ENCODE measurements around the gene AMZ1.
"Not testable (repeated sequence)": the region's sequence is repeated elsewhere in the genome, so short reads cannot be mapped to it uniquely, and the experiment has no call there.

Gene AMZ1

DNA sequence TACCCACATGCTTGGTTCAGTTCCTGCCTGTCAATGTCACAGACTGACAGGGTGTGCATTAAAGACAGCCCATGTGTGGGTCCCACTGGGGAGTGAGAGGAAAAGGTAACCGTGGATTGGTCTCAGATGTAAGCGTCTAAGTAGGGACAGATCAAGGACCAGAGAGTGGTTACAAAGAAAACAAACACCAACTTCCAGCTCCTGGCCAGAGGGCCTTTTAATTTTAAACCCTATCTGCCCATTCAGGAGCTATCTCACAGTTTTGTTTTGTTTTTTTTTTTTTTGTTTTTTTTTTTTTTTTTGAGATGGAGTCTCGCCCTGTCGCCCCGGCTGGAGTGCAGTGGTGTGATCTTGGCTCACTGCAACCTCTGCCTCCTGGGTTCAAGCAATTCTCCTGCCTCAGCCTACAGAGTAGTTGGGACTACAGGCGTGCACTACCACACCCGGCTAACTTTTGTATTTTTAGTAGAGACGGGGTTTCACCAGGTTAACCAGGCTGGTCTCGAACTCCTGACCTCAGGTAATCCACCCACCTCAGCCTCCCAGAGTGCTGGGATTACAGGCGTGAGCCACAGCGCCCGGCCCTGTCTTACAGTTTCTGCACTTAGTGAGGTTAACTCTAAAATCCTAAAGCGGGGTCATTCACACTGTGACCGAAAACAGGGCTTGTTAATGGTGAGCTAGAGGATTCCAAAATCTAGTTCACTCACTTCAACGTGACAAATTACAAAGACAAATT is 49.2 kb downstream of the AMZ1 start:
- H3K36me3 Mint-ChIP-seq, H3K4me3 Mint-ChIP-seq: not testable (repeated sequence)

DNA sequence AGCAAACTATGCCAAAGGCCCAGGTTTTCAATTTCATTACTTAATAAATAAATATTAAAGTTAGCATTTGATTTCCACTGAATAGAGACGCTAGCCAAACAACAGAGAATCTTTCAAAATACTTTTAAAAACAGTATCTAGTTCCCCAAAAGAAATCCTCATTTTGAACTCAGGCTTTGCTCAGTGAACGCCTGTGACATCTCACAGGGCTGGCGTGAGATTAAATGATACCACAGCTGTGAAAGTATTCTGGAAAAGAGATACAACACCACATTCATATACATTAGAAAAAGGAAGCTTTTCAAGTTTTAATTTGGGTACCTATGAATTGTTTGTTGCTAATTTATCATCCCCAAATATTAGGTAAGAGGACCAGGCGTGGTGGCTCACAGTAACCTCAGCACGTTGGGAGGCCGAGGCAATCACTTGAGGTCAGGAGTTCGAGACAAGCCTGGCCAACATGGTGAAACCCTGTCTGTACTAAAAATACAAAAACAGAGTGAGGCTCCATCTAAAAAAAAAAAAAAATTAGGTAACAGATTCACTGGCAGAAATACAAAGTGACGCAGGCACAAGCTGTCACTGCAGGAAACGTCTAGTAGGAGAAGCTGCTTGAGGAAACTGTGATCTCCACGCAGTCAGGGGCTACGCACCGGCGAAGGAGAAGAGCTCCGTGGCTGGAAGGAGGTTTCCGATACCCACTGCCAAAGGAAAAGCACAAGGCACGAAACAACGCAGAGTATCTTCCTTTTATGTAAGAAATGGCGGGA is 50.0 kb downstream of the AMZ1 start:
- Mint-ChIP-seq H3K27ac (no peak overlapping the region), H3K9me3 (ENCODE audit: low read depth) (no peaks in the 10 kb centered on the region), H3K4me1 (ENCODE audit: low read depth) (peaks cover 19% of the 10 kb centered on the region)

More for the DNA sequence above, 49.2 kb downstream of the AMZ1 start:
- H3K4me1 Mint-ChIP-seq (ENCODE audit: low read depth): peaks cover 18% of the 10 kb centered on the region
- not testable (repeated sequence) for H3K27me3 Mint-ChIP-seq; H3K27ac Mint-ChIP-seq; H3K9me3 Mint-ChIP-seq (ENCODE audit: low read depth)

DNA sequence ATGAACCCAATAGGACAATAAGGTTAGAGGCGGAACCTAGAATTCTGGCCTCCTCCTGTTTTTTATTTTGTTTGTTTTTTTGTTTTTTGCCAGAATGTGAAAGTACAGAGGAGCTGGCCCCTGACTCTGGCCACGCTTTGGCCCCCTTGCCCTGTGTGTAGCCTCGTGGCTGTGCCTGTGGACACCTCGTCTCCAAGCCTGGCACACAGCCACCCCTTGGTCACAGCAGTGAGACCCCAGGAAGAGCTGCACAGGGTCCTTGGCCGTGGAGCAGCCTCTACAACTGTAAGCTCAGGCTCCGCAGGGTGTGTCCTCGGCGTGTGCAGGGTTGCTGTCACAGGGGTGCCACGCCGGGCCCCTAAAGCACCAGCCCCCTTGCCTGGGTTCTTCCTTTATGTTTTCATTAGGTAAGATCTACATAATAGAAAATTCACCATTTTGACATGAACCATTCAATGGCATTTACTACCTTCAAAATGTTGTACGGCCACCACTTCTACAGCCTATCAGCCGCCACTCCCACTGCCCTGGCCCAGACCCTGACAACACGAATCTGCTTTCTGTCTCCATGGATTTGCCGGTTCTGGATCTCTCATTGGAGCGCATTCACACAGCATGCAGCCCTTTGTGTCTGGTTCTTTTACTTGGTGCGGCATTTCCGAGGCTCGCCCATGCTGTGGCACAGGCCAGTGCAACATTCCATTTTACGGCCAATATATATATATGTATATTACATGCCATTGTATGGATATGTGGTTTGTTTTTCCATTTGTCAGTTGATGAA is 51.0 kb downstream of the AMZ1 start:
- H3K27me3 Mint-ChIP-seq: no peaks in the 10 kb centered on the region
- H3K27ac Mint-ChIP-seq: no peak overlapping the region
- H3K4me1 Mint-ChIP-seq (ENCODE audit: low read depth): peaks cover 17% of the 10 kb centered on the region
- H3K36me3 Mint-ChIP-seq: peaks cover 3% of the 10 kb centered on the region
- no peaks in the 10 kb centered on the region for H3K9me3 Mint-ChIP-seq (ENCODE audit: low read depth)
- H3K4me3 Mint-ChIP-seq: no peak overlapping the region

More for the DNA sequence above, 50.0 kb downstream of the AMZ1 start:
- Mint-ChIP-seq H3K4me3 (no peak overlapping the region), H3K36me3 (peaks cover 3% of the 10 kb centered on the region), H3K27me3 (no peaks in the 10 kb centered on the region)

DNA sequence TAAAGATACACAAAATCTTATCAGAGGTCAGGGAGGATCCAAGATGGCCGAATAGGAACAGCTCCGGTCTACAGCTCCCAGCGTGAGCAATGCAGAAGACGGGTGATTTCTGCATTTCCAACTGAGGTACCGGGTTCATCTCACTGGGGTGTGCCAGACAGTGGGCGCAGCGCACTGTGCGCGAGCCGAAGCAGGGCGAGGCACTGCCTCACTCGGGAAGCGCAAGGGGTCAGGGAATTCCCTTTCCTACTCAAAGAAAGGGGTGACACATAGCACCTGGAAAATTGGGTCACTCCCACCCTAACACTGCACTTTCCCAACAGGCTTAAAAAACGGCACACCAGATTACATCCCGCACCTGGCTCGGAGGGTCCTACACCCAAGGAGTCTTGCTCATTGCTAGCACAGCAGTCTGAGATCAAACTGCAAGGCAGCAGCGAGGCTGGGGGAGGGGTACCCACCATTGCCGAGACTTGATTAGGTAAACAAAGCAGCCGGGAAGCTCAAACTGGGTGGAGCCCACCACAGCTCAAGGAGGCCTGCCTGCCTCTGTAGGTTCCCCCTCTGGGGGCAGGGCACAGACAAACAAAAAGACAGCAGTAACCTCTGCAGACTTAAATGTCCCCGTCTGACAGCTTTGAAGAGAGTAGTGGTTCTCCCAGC is 55.7 kb downstream of the AMZ1 start:
- not testable (repeated sequence) for H3K9me3 Mint-ChIP-seq (ENCODE audit: low read depth); H3K36me3 Mint-ChIP-seq; H3K4me3 Mint-ChIP-seq; H3K4me1 Mint-ChIP-seq (ENCODE audit: low read depth); H3K27ac Mint-ChIP-seq; H3K27me3 Mint-ChIP-seq

DNA sequence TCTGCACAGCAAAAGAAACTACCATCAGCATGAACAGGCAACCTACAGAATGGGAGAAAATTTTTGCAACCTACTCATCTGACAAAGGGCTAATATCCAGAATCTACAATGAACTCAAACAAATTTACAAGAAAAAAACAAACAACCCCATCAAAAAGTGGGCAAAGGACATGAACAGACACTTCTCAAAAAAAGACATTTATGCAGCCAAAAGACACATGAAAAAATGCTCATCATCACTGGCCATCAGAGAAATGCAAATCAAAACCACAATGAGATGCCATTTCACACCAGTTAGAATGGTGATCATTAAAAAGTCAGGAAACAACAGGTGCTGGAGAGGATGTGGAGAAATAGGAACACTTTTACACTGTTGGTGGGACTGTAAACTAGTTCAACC is 60.7 kb downstream of the AMZ1 start:
- not testable (repeated sequence) for H3K4me3 Mint-ChIP-seq; H3K4me1 Mint-ChIP-seq (ENCODE audit: low read depth); H3K9me3 Mint-ChIP-seq (ENCODE audit: low read depth); H3K36me3 Mint-ChIP-seq; H3K27ac Mint-ChIP-seq; H3K27me3 Mint-ChIP-seq

DNA sequence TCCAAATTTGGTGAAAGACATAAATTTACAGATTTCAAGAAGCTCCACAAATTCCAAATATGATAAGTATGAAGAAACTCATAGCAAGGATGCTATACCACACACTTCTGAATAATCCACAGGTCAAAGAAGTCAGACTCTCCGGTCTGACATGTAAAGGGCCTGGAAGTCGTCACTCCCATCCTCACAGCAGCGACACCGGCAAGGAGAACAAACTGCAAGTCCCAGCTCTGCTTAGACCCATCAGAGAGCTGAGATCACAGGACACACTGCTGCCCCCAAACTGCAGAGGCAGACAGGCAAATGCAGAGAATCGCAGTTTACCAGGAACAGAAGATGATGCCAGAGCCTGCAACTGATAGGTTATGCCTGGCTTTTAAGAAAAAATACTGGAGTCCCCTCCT is 62.0 kb downstream of the AMZ1 start:
- Mint-ChIP-seq H3K27ac (no peak overlapping the region), H3K27me3 (no peaks in the 10 kb centered on the region), H3K4me3 (no peak overlapping the region), H3K36me3 (peaks cover 11% of the 10 kb centered on the region), H3K9me3 (ENCODE audit: low read depth) (no peaks in the 10 kb centered on the region), H3K4me1 (ENCODE audit: low read depth) (peaks cover under 1% of the 10 kb centered on the region)

DNA sequence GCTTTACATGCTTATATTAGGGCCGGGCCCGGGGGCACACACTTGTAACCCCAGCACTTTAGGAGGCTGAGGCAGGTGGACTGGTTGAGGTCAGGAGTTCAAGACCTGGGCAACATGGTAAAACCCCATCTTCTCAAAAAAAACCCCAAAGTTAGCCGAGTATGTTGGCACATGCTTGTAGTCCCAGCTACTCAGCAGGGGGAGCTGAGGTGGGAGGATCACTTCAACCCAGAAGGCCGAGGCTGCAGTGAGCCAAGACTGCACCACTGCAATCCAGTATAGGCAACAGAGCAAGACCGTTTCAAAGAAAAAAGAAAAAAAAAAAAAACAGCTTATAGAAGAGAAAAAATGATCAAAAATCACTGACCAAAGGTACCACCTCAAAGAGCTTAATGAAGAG is 63.1 kb downstream of the AMZ1 start:
- Mint-ChIP-seq H3K27ac (no peak overlapping the region), H3K9me3 (ENCODE audit: low read depth) (no peaks in the 10 kb centered on the region), H3K4me1 (ENCODE audit: low read depth) (no peaks in the 10 kb centered on the region), H3K36me3 (peaks cover 20% of the 10 kb centered on the region), H3K27me3 (no peaks in the 10 kb centered on the region), H3K4me3 (no peak overlapping the region)

DNA sequence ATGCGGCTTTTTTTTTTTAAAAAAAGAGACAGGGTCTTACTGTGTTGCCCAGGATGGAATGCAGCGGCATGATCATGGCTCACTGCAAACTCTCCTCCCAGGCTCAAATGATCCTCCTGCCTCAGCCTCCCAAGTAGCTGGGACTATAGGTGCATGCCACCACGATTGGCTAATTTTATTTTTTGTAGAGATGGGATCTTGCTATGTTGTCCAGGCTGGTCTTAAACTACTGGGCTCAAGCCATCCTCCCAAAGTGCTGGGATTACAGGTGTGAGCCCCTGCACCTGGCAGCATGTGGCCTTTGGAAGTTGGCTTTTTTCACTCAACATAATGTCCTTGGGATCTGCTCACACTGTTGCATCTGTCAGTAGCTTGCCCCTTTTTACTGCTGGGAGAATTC is 65.1 kb downstream of the AMZ1 start:
- Mint-ChIP-seq H3K9me3 (ENCODE audit: low read depth) (no peaks in the 10 kb centered on the region), H3K4me1 (ENCODE audit: low read depth) (peaks cover 16% of the 10 kb centered on the region), H3K4me3 (no peak overlapping the region), H3K27me3 (no peaks in the 10 kb centered on the region), H3K27ac (no peak overlapping the region), H3K36me3 (peaks cover 23% of the 10 kb centered on the region)

DNA sequence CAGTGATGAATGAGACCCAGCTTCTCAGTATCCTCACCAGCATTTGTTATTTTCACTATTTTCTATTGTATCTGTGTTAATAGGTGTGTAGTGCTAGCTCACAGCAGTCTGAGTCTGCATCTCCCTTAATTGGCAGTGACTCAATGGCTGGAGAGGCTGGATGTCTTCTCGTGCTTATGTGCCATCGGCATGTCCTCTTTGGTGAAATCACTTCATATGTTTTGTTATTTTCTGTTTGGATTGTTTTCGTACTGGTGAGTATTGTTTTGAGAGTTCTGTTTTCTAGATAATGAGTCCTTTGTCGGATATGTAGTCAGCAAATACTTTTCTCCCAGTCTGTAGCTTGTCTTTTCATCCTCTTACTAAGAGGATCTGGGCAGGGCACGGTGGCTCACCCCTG is 66.1 kb downstream of the AMZ1 start:
- Mint-ChIP-seq H3K4me3 (no peak overlapping the region), H3K27me3 (no peaks in the 10 kb centered on the region), H3K36me3 (peaks cover 23% of the 10 kb centered on the region), H3K4me1 (ENCODE audit: low read depth) (peaks cover 23% of the 10 kb centered on the region), H3K9me3 (ENCODE audit: low read depth) (no peaks in the 10 kb centered on the region), H3K27ac (no peak overlapping the region)

DNA sequence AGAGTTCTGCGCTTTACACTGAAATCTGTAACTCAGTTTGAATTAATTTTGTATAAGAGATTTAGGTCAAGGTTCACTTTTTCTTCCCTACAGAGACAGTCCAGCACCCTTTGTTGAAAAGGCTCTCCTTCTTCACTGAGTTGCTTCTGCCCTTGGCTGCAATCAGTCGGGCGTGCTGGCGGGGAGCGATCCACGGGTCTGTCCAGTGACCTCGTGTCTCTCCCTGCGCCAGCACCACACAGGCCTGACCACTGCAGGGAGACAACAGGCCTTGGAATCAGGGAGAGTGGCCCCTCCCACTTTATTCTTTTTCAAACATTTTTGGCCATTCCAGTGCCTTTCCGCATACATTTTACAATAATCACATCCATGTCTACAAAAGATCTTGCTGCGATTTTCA is 66.9 kb downstream of the AMZ1 start:
- H3K9me3 Mint-ChIP-seq (ENCODE audit: low read depth): no peaks in the 10 kb centered on the region
- peaks cover 26% of the 10 kb centered on the region for H3K36me3 Mint-ChIP-seq
- H3K27me3 Mint-ChIP-seq: no peaks in the 10 kb centered on the region
- H3K4me1 Mint-ChIP-seq (ENCODE audit: low read depth): peaks cover 29% of the 10 kb centered on the region
- no peak overlapping the region for H3K27ac Mint-ChIP-seq
- no peak overlapping the region for H3K4me3 Mint-ChIP-seq

DNA sequence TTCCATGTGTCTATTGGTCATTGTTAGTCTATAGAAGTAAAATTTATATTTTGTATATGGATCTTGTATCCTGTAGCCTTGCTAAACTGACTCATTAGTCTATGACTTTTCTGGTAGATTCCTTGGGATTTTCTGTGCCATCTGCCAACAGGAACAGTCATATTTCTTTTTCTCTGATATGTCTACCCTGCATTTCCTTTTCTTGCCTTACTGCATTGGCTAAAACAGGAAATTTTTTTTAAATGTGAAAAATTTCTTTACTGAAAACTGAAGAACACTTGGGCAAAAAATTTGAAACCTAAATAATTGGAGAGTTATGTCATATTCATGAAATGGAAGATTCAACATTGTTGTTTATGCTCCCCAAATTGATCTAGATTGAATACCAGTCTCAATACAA is 67.5 kb downstream of the AMZ1 start:
- Mint-ChIP-seq H3K4me1 (ENCODE audit: low read depth) (peaks cover 35% of the 10 kb centered on the region), H3K27me3 (no peaks in the 10 kb centered on the region), H3K27ac (no peak overlapping the region), H3K9me3 (ENCODE audit: low read depth) (no peaks in the 10 kb centered on the region), H3K4me3 (no peak overlapping the region), H3K36me3 (peaks cover 27% of the 10 kb centered on the region)

DNA sequence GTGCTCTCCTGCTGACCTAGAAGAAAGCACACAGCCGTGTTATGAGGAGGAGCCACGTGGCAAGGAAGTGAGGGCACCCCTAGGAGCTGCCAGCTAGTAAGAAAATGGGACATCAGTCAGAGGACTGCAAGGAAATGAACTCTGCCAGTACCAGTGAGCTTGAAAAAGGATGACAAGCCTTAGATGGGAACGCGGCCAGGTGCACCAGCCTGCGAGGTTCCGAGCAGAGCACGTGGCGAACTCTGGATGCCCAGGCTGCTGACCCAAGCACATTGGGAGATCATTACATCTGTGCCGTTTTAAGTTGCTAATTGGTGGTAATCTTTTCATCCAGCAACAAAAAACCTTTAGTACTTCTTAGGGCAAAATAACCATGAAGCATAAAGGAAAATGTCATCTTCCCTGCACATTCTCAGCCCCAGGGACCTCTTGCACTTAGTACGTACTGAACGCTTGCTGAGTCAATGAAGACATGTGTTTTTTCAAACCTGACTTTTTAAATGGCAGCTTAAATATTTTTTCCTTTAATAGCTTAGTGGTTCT is 69.4 kb downstream of the AMZ1 start:
- Mint-ChIP-seq H3K9me3 (ENCODE audit: low read depth) (no peaks in the 10 kb centered on the region), H3K36me3 (peaks cover 25% of the 10 kb centered on the region), H3K27me3 (no peaks in the 10 kb centered on the region), H3K4me1 (ENCODE audit: low read depth) (peaks cover 44% of the 10 kb centered on the region), H3K4me3 (peak overlapping the region; percentile 56), H3K27ac (peak overlapping the region; percentile 98)

DNA sequence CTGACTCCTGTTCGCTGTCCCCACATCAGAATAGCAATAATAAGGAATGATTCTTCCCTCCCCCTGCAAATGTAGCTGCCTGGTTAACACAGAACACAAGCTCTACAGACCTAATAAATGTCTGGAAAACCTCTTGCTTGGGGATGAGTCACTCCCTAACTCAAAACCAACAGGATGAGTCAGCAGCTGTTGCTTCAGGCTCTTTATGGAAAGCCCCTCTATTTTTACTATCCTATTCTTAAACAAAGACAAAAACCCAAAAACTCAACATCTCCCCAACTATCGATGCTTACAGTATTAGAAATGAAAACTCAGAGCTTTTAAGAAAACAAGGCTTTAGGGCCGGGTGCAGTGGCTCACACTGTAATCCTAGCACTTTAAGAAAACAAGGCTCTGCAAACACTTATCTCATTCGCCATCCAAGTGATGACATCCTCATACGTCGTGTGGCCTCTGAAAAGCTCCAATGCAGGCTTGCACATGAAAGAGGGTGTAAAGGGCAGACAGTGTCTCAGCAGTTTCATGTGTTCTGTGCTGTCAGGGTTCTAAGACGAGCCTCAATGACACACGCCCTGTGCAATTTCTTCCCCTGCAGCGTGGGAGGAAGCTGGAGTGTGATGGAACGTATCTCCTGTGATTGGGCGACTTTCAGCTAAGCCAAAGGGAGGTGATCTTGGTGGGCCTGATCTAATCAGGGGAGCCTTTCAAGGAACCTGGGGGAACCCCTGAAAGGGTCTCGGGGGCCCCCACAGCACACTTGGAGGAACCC is 70.1 kb downstream of the AMZ1 start:
- H3K9me3 Mint-ChIP-seq (ENCODE audit: low read depth): no peaks in the 10 kb centered on the region
- H3K27me3 Mint-ChIP-seq: no peaks in the 10 kb centered on the region
- H3K4me3 Mint-ChIP-seq: peak overlapping the region; percentile 56
- peak overlapping the region; percentile 98 for H3K27ac Mint-ChIP-seq
- peaks cover 26% of the 10 kb centered on the region for H3K36me3 Mint-ChIP-seq
- H3K4me1 Mint-ChIP-seq (ENCODE audit: low read depth): peaks cover 44% of the 10 kb centered on the region
